GM12878 (cell line): Measurements from ENCODE around the gene CSRP1. TPM values are rescaled to one million over a fixed set of nuclear protein-coding genes. Genes with fewer than 3 reads are reported as not detected.

Source experiments
- ATAC-seq: fragments of 200-7000 bp; cut with Tn5 transposase; 3 replicates; pipeline ENCODE4 v1.9.1; 2020; ENCODE audit warnings: mild to moderate bottlenecking, moderate library complexity
- BruUV-seq: library from RNA; stranded (reverse); fragments of 400-500 nt; replicated peaks from 2 replicates; lab custom pipeline; 2021; lab: Mats Ljungman, UMichigan
- CTCF ChIA-PET: fragments of 300-600 bp; sonication (Branson Sonifier 250); formaldehyde crosslinking; extraction: SDS; loops from one replicate; lab custom pipeline; 2021; ENCODE audit warnings: inconsistent platforms; lab: Yijun Ruan, JAX
- POLR2A ChIA-PET: fragments of 350-600 bp; formaldehyde crosslinking; extraction: SDS; loops from one replicate; lab custom pipeline; 2021; ENCODE audit warnings: inconsistent platforms; lab: Charles Lee
- RAD21 ChIA-PET: fragments of 300-600 bp; sonication (Branson Sonifier 250); formaldehyde crosslinking; loops from one replicate; lab custom pipeline; 2023; ENCODE audit warnings: antibody characterized with exemption; ENCODE audit not compliant: unreplicated experiment; lab: Charles Lee
- SMC1A ChIA-PET: fragments of 300-600 bp; sonication (Branson Sonifier 250); formaldehyde crosslinking; loops from one replicate; lab custom pipeline; 2023; ENCODE audit not compliant: unreplicated experiment, uncharacterized antibody; lab: Charles Lee
- DNase-seq: peaks from one replicate; pipeline ENCODE4 v3.0.0-alpha.2; 2011; ENCODE audit warnings: low read depth, low spot score
- FAIRE-seq: peaks from 3 replicates; lab custom pipeline; 2011; peaks lifted over from hg19 to GRCh38; lab: Jason Lieb, UNC
- H2AFZ ChIP-seq: 2 replicates; pipeline ENCODE4 v1.6.0; 2011; ENCODE audit warnings: low read depth, low read length, control low read depth; ENCODE audit not compliant: control insufficient read depth
- H3K27ac ChIP-seq: 2 replicates; pipeline ENCODE4 v1.5.1; 2011; ENCODE audit warnings: control low read depth; ENCODE audit not compliant: control insufficient read depth, insufficient read depth
- H3K27me3 ChIP-seq, 2 experiments: replicated peaks in 1 of 2; 2 replicates each; pipeline versions ENCODE4 v1.6.0 to v1.6.1; 2011; ENCODE audit warnings: low read length in 1 of 2; ENCODE audit not compliant: control insufficient read depth in 2 of 2, insufficient read depth in 2 of 2
- H3K36me3 ChIP-seq, 2 experiments: 2 replicates each; pipeline ENCODE4 v1.5.1; 2011; ENCODE audit warnings: low read length in 1 of 2; ENCODE audit not compliant: control insufficient read depth in 2 of 2, insufficient read depth in 2 of 2
- H3K4me1 ChIP-seq: 2 replicates; pipeline ENCODE4 v1.6.1; 2011; ENCODE audit warnings: mild to moderate bottlenecking, low read length, moderate library complexity, mixed read lengths; ENCODE audit not compliant: control insufficient read depth, insufficient read depth
- H3K4me2 ChIP-seq: 2 replicates; pipeline ENCODE4 v1.6.0; 2011; ENCODE audit warnings: control low read depth; ENCODE audit not compliant: control insufficient read depth, insufficient read depth
- H3K4me3 ChIP-seq: fragments of 200-600 bp; sonication (generic); 2 replicates; pipeline ENCODE4 v1.5.1; 2016
- H3K79me2 ChIP-seq: 2 replicates; pipeline ENCODE4 v1.6.0; 2011; ENCODE audit warnings: low read length; ENCODE audit not compliant: control insufficient read depth, insufficient read depth
- H3K9ac ChIP-seq: 2 replicates; pipeline ENCODE4 v1.8.0; 2011; ENCODE audit warnings: low read length, control low read depth, mixed read lengths; ENCODE audit not compliant: control insufficient read depth, insufficient read depth
- H3K9me3 ChIP-seq: replicated peaks from 3 replicates; pipeline ENCODE4 v1.5.1; 2011; ENCODE audit warnings: mild to moderate bottlenecking, low read length; ENCODE audit not compliant: control insufficient read depth, insufficient read depth
- H4K20me1 ChIP-seq: 2 replicates; pipeline ENCODE4 v1.6.0; 2011; ENCODE audit not compliant: control insufficient read depth, insufficient read depth
- ATF7 ChIP-seq: fragments of 450-650 bp; IDR thresholded peaks from 2 replicates; pipeline ENCODE4 v1.6.1; 2016; ENCODE audit warnings: low read depth, mild to moderate bottlenecking
- CHD2 ChIP-seq: IDR thresholded peaks from 2 replicates; pipeline ENCODE4 v1.6.1; 2011; ENCODE audit warnings: low read depth, low read length, improper control_type of control experiment, borderline replicate concordance
- HDAC2 ChIP-seq: fragments of 200-600 bp; sonication (generic); IDR thresholded peaks from 2 replicates; pipeline ENCODE4 v1.6.1; 2017
- MTA2 ChIP-seq: fragments of 450-650 bp; IDR thresholded peaks from 2 replicates; pipeline ENCODE4 v1.6.1; 2016; ENCODE audit warnings: low read depth, mild to moderate bottlenecking, moderate library complexity
- PAX8 ChIP-seq: fragments of 450-650 bp; IDR thresholded peaks from 2 replicates; pipeline ENCODE4 v1.6.1; 2017; ENCODE audit warnings: mild to moderate bottlenecking, moderate library complexity
- PKNOX1 ChIP-seq: fragments of 450-650 bp; IDR thresholded peaks from 2 replicates; pipeline ENCODE4 v1.6.1; 2016; ENCODE audit warnings: mild to moderate bottlenecking
- RB1 ChIP-seq: fragments of 450-650 bp; formaldehyde crosslinking; IDR thresholded peaks from 2 replicates; pipeline ENCODE4 v1.6.1; 2017; ENCODE audit warnings: mild to moderate bottlenecking, borderline replicate concordance
- RFX5 ChIP-seq: IDR thresholded peaks from 2 replicates; pipeline ENCODE4 v1.6.1; 2011; ENCODE audit warnings: low read depth, low read length, improper control_type of control experiment
- SRF ChIP-seq, 2 experiments: IDR thresholded peaks; 2 replicates each; pipeline ENCODE4 v1.6.1; 2011; ENCODE audit warnings: low read depth in 2 of 2, low read length in 2 of 2, mild to moderate bottlenecking in 1 of 2, moderate library complexity in 1 of 2
- YBX1 ChIP-seq: fragments of 450-650 bp; IDR thresholded peaks from 2 replicates; pipeline ENCODE4 v1.6.1; 2016; ENCODE audit warnings: antibody characterized with exemption
- ZNF207 ChIP-seq: fragments of 450-650 bp; IDR thresholded peaks from 2 replicates; pipeline ENCODE4 v1.6.1; 2014; ENCODE audit warnings: antibody characterized with exemption, mild to moderate bottlenecking, borderline replicate concordance
- WGBS: methylation state at CpG from one replicate; pipeline ENCODE4 v1.1.6; 2016; ENCODE audit warnings: low lambda C conversion rate; ENCODE audit not compliant: insufficient replicate concordance, insufficient coverage; ENCODE audit errors: missing lambda C conversion rate; 5-methylcytosine and 5-hydroxymethylcytosine counted together
- in situ Hi-C: fragments of 300-500 bp; cut with MboI; formaldehyde crosslinking; loops from 9 replicates; pipeline ENCODE4 v1.14.3; 2018; ENCODE audit warnings: mixed read lengths
- intact Hi-C: fragments of 100-400 bp; cut with micrococcal nuclease; formaldehyde crosslinking; loops from one replicate; pipeline ENCODE4 v1.14.2; 2022; ENCODE audit not compliant: unreplicated experiment
- polyA plus RNA-seq, 11 experiments: library from polyadenylated mRNA; depleted of rRNA in 4 of 11; unstranded in 6 of 11; stranded (reverse) in 5 of 11; fragments of >200 nt; fragmentation: Nextera tagmentation in 4 of 11; fragmentation: Illumina TruSeq in 1 of 11; extraction: Ambion mirVana in 4 of 11; extraction: Trizol in 1 of 11; gene quantifications; 1 replicate in 1 of 11; 2 replicates in 10 of 11; pipeline versions ENCODE4 v1.2.1 to v1.2.3, GENCODE V29; 2011 to 2016; ENCODE audit warnings: inconsistent platforms in 2 of 11, missing spikeins in 2 of 11, low read depth in 1 of 11
- total RNA-seq, 4 experiments: library from RNA; depleted of rRNA in 3 of 4; stranded (reverse); fragments of >200 nt in 3 of 4; fragmentation: Illumina TruSeq in 1 of 4; extraction: Trizol in 1 of 4; gene quantifications; 2 replicates each; pipeline versions ENCODE4 v1.2.1 to v1.2.3, GENCODE V29; 2013 to 2021
- TF ChIP-seq, protein P1 (sequence below): fragments of 450-650 bp; formaldehyde crosslinking; IDR thresholded peaks from 2 replicates; pipeline ENCODE4 v1.5.0; 2022; ENCODE audit warnings: mild to moderate bottlenecking, missing genetic modification characterization
- TF ChIP-seq, protein P2 (sequence below): fragments of 450-650 bp; formaldehyde crosslinking; IDR thresholded peaks from 2 replicates; pipeline ENCODE4 v1.4.0; 2020; ENCODE audit warnings: mild to moderate bottlenecking, moderate library complexity

Gene CSRP1
- total and polyA plus RNA-seq, 10 of the 15 experiments (the other 5 are each of a cell fraction or from before 2014, with no cell fraction given) = 23.4 to 99.2 (median 80.7) TPM

GRCh38 chr1:201447903-201448871 is 58.7 kb downstream of the CSRP1 start (continued):
- TF ChIP-seq, protein P1, sequence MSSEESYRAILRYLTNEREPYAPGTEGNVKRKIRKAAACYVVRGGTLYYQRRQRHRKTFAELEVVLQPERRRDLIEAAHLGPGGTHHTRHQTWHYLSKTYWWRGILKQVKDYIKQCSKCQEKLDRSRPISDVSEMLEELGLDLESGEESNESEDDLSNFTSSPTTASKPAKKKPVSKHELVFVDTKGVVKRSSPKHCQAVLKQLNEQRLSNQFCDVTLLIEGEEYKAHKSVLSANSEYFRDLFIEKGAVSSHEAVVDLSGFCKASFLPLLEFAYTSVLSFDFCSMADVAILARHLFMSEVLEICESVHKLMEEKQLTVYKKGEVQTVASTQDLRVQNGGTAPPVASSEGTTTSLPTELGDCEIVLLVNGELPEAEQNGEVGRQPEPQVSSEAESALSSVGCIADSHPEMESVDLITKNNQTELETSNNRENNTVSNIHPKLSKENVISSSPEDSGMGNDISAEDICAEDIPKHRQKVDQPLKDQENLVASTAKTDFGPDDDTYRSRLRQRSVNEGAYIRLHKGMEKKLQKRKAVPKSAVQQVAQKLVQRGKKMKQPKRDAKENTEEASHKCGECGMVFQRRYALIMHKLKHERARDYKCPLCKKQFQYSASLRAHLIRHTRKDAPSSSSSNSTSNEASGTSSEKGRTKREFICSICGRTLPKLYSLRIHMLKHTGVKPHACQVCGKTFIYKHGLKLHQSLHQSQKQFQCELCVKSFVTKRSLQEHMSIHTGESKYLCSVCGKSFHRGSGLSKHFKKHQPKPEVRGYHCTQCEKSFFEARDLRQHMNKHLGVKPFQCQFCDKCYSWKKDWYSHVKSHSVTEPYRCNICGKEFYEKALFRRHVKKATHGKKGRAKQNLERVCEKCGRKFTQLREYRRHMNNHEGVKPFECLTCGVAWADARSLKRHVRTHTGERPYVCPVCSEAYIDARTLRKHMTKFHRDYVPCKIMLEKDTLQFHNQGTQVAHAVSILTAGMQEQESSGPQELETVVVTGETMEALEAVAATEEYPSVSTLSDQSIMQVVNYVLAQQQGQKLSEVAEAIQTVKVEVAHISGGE (CRISPR knock-in tag) = no peak

DNA sequence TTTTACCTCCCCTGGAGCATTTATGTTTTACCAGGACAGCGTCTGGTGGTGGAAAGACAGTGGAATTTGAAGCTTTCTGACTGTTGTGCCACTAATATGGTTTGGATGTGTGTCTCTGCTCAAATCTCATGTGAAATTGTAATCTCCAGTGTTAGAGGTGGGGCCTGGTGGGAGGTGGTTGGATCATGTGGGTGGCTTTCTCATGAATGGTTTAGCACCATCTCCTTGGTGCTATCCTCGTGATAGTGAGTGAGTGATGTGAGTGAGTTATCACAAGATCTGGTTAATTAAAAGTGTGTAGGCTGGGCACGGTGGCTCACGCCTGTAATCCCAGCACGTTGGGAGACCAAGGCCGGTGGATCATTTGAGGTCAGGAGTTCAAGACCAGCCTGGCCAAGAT is 61.6 kb downstream of the CSRP1 start:
- no peak for DNase-seq
- Histone ChIP-seq H3K9me3 (no peaks in the 10 kb centered on the region; the same call in 2 of the 3 replicates), H3K9ac (no peak overlapping the region), H3K4me3 (no peak overlapping the region), H3K4me2 (no peak overlapping the region), H3K36me3 (no peaks in the 10 kb centered on the region), H3K79me2 (no peaks in the 10 kb centered on the region), H4K20me1 (no peaks in the 10 kb centered on the region), H3K27ac (no peak overlapping the region), H3K27me3 (no peaks in the 10 kb centered on the region), H3K4me1 (peaks cover 5% of the 10 kb centered on the region), H2AFZ (no peak overlapping the region)
- no peak for ATAC-seq
- CTCF ChIA-PET = interaction anchor here (1.3 to 16.5 kb wide), 6 partner anchors 10 to 69 kb away, joined by 5 to 455 read pairs (median 110); partner anchors contain the start of gene PHLDA3
- POLR2A ChIA-PET = interaction anchor here (4.4 kb wide), 1 partner anchor 67 kb away, joined by 32 read pairs; no protein-coding TSS in a partner anchor
- intact Hi-C loops = no loop called here
- WGBS = 36% methylated on average over 6 of the region's 6 CpGs
- BruUV-seq = no TSS peak
- FAIRE-seq = no peak
- in situ Hi-C loops = loop anchor here (5.0 kb wide), 1 partner anchor 67 kb away; no protein-coding TSS in a partner anchor
- SMC1A ChIA-PET = interaction anchor here (1.2 to 8.5 kb wide), 4 partner anchors 9 to 68 kb away, joined by 3 to 182 read pairs (median 68); no protein-coding TSS in a partner anchor
- RAD21 ChIA-PET = interaction anchor here (1.2 to 13.7 kb wide), 4 partner anchors 9 to 68 kb away, joined by 4 to 301 read pairs (median 92); partner anchors contain the start of gene PHLDA3
- TF ChIP-seq HDAC2 (no peak), ZNF207 (no peak), CHD2 (no peak), MTA2 (0 out of 2 replicates have a peak, but pooled peaks have one; percentile 26), RB1 (no peak), PAX8 (no peak), PKNOX1 (peak; percentile 17; the same call in 1 of the 2 replicates), SRF (IDR thresholded peaks at IDR 0.05; ENCODE audit: low read depth in 2 of 2, low read length in 2 of 2) (no peak), ATF7 (no peak), RFX5 (no peak), YBX1 (no peak)
- TF ChIP-seq, protein P2, sequence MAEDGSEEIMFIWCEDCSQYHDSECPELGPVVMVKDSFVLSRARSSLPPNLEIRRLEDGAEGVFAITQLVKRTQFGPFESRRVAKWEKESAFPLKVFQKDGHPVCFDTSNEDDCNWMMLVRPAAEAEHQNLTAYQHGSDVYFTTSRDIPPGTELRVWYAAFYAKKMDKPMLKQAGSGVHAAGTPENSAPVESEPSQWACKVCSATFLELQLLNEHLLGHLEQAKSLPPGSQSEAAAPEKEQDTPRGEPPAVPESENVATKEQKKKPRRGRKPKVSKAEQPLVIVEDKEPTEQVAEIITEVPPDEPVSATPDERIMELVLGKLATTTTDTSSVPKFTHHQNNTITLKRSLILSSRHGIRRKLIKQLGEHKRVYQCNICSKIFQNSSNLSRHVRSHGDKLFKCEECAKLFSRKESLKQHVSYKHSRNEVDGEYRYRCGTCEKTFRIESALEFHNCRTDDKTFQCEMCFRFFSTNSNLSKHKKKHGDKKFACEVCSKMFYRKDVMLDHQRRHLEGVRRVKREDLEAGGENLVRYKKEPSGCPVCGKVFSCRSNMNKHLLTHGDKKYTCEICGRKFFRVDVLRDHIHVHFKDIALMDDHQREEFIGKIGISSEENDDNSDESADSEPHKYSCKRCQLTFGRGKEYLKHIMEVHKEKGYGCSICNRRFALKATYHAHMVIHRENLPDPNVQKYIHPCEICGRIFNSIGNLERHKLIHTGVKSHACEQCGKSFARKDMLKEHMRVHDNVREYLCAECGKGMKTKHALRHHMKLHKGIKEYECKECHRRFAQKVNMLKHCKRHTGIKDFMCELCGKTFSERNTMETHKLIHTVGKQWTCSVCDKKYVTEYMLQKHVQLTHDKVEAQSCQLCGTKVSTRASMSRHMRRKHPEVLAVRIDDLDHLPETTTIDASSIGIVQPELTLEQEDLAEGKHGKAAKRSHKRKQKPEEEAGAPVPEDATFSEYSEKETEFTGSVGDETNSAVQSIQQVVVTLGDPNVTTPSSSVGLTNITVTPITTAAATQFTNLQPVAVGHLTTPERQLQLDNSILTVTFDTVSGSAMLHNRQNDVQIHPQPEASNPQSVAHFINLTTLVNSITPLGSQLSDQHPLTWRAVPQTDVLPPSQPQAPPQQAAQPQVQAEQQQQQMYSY (CRISPR knock-in tag) = no peak
